OCI-LY3 (cell line): ENCODE data around the gene ASAP2.

Source experiments
- H2AFZ ChIP-seq: fragments of 200-600, 300-600 bp; shearing (Covaris generic); 2 replicates; pipeline ENCODE4 v1.6.0; 2014; ENCODE audit warnings: antibody characterized with exemption, low read depth, low read length
- H3K27ac ChIP-seq: fragments of 200-600, 300-600 bp; sonication (generic); 2 replicates; pipeline ENCODE4 v1.5.1; 2014; ENCODE audit warnings: mild to moderate bottlenecking, low read length, moderate library complexity, mixed read lengths
- H3K27me3 ChIP-seq: fragments of 200-600, 300-600 bp; sonication (generic); 2 replicates; pipeline ENCODE4 v1.6.1; 2014; ENCODE audit warnings: low read depth, low read length, mixed read lengths
- H3K36me3 ChIP-seq: fragments of 200-600, 300-600 bp; sonication (generic); replicated peaks from 2 replicates; pipeline ENCODE3; 2014; ENCODE audit warnings: low read depth, low read length, mixed read lengths
- H3K4me1 ChIP-seq: fragments of 300-600, 200-600 bp; sonication (generic); 2 replicates; pipeline ENCODE4 v1.6.1; 2014; ENCODE audit warnings: low read length, mixed read lengths
- H3K4me2 ChIP-seq: fragments of 200-600, 300-600 bp; sonication (generic); 2 replicates; pipeline ENCODE4 v1.6.1; 2014; ENCODE audit warnings: low read length, mixed read lengths
- H3K4me3 ChIP-seq: fragments of 300-600, 200-600 bp; sonication (generic); 2 replicates; pipeline ENCODE4 v1.5.1; 2014; ENCODE audit warnings: antibody characterized with exemption, mild to moderate bottlenecking, low read length, moderate library complexity
- H3K79me2 ChIP-seq: fragments of 300-600, 200-600 bp; shearing (Covaris generic); 2 replicates; pipeline ENCODE4 v1.6.1; 2014; ENCODE audit warnings: mild to moderate bottlenecking, low read length, mixed read lengths
- H3K9ac ChIP-seq: fragments of 300-600, 200-600 bp; shearing (Covaris generic); 2 replicates; pipeline ENCODE4 v1.6.0; 2014; ENCODE audit warnings: mild to moderate bottlenecking, low read length, moderate library complexity
- H3K9me3 ChIP-seq: fragments of 200-600, 300-600 bp; shearing (Covaris generic); 2 replicates; pipeline ENCODE4 v1.6.1; 2014; ENCODE audit warnings: low read length, mixed read lengths; ENCODE audit not compliant: insufficient read depth
- H4K20me1 ChIP-seq: fragments of 200-600, 300-600 bp; sonication (generic); 2 replicates; pipeline ENCODE4 v1.6.1; 2016; ENCODE audit warnings: low read length, mixed read lengths; ENCODE audit not compliant: insufficient read depth
- CTCF ChIP-seq: fragments of 200-600, 300-600 bp; sonication (generic); IDR thresholded peaks from 2 replicates; pipeline ENCODE4 v1.5.1; 2014; ENCODE audit warnings: antibody characterized with exemption, low read length, low read depth
- EZH2phosphoT487 ChIP-seq: fragments of 200-600 bp; shearing (Covaris generic); IDR thresholded peaks from 2 replicates; pipeline ENCODE4 v1.6.1; 2018; ENCODE audit warnings: antibody characterized with exemption, mixed run types, low read depth

The ASAP2 gene

GRCh38 chr2:9325428-9325827 lies 118.8 kb downstream of the ASAP2 start:
- H3K4me2 ChIP-seq, result no peak overlapping the region
- H3K36me3 ChIP-seq, result no peaks in the 10 kb centered on the region
- no peaks in the 10 kb centered on the region for H3K9me3 ChIP-seq
- no peak overlapping the region for H3K9ac ChIP-seq
- no peak overlapping the region for H2AFZ ChIP-seq
- peaks cover 5% of the 10 kb centered on the region for H3K4me1 ChIP-seq
- no peaks in the 10 kb centered on the region for H3K79me2 ChIP-seq
- no peak overlapping the region for H3K4me3 ChIP-seq
- H3K27me3 ChIP-seq, result peaks cover 53% of the 10 kb centered on the region
- no peak overlapping the region for H3K27ac ChIP-seq
- TF ChIP-seq CTCF (no peak), EZH2phosphoT487 (no peak)
- H4K20me1 ChIP-seq, result no peaks in the 10 kb centered on the region

GRCh38 chr2:9326975-9327374 lies 120.4 kb downstream of the ASAP2 start:
- no peak for TF ChIP-seq EZH2phosphoT487
- TF ChIP-seq CTCF, result no peak
- no peak overlapping the region for H3K9ac ChIP-seq
- H3K9me3 ChIP-seq, result no peaks in the 10 kb centered on the region
- H4K20me1 ChIP-seq, result no peaks in the 10 kb centered on the region
- H3K79me2 ChIP-seq, result no peaks in the 10 kb centered on the region
- no peak overlapping the region for H3K4me2 ChIP-seq
- H3K4me3 ChIP-seq, result no peak overlapping the region
- no peak overlapping the region for H3K27ac ChIP-seq
- H3K4me1 ChIP-seq, result no peaks in the 10 kb centered on the region
- no peaks in the 10 kb centered on the region for H3K36me3 ChIP-seq
- H3K27me3 ChIP-seq, result peaks cover 40% of the 10 kb centered on the region
- no peak overlapping the region for H2AFZ ChIP-seq

- peaks cover 32% of the 10 kb centered on the region for H3K27me3 ChIP-seq
- H2AFZ ChIP-seq, result no peak overlapping the region
- H3K79me2 ChIP-seq, result no peaks in the 10 kb centered on the region
- no peak overlapping the region for H3K9ac ChIP-seq
- H3K4me2 ChIP-seq, result no peak overlapping the region
- H3K36me3 ChIP-seq, result no peaks in the 10 kb centered on the region
- TF ChIP-seq CTCF (no peak), EZH2phosphoT487 (no peak)
- H3K9me3 ChIP-seq, result no peaks in the 10 kb centered on the region
- no peaks in the 10 kb centered on the region for H3K4me1 ChIP-seq
- no peaks in the 10 kb centered on the region for H4K20me1 ChIP-seq
- H3K27ac ChIP-seq, result no peak overlapping the region
- no peak overlapping the region for H3K4me3 ChIP-seq
Observed at GRCh38 chr2:9327873-9328352, 121.3 kb downstream of the ASAP2 start.

- H4K20me1 ChIP-seq, result no peaks in the 10 kb centered on the region
- no peaks in the 10 kb centered on the region for H3K79me2 ChIP-seq
- no peaks in the 10 kb centered on the region for H3K4me1 ChIP-seq
- H3K4me3 ChIP-seq, result no peak overlapping the region
- H3K36me3 ChIP-seq, result no peaks in the 10 kb centered on the region
- TF ChIP-seq EZH2phosphoT487, result no peak
- TF ChIP-seq CTCF, result no peak
- no peaks in the 10 kb centered on the region for H3K9me3 ChIP-seq
- no peak overlapping the region for H3K27ac ChIP-seq
- no peak overlapping the region for H3K4me2 ChIP-seq
- peaks cover 23% of the 10 kb centered on the region for H3K27me3 ChIP-seq
- no peak overlapping the region for H3K9ac ChIP-seq
- no peak overlapping the region for H2AFZ ChIP-seq
Observed at GRCh38 chr2:9328931-9329330, 122.3 kb downstream of the ASAP2 start.
